Adrenal gland (tissue), 12 donors: ENCODE results near the gene POLR3K. TPM values are rescaled to one million over a fixed set of nuclear protein-coding genes. Genes with fewer than 3 reads are reported as not detected.

Source experiments
- DNase-seq, 7 donors: peaks; one replicate each; pipeline ENCODE4 v3.0.0-alpha.2; 2019 to 2020
- H3K27ac ChIP-seq, 5 donors: fragments of 200-600 bp; sonication (generic) in 4 of 5; 1 replicate in 3 of 5; 2 replicates in 2 of 5; pipeline versions ENCODE4 v1.5.1 to v1.8.0; 2016 to 2020; ENCODE audit warnings: mild to moderate bottlenecking in 1 of 5
- H3K27me3 ChIP-seq: fragments of 200-600 bp; 2 replicates; pipeline ENCODE4 v1.8.0; 2021
- H3K36me3 ChIP-seq, 2 donors: fragments of 200-600 bp; replicated peaks in 1 of 2; 1 replicate in 1 of 2; 2 replicates in 1 of 2; pipeline versions ENCODE4 v1.5.1 to v1.8.0; 2018 to 2022
- H3K4me1 ChIP-seq, 2 donors: fragments of 200-600 bp; replicated peaks in 1 of 2; 1 replicate in 1 of 2; 2 replicates in 1 of 2; pipeline versions ENCODE4 v1.5.1 to v1.8.0; 2018 to 2021
- H3K4me3 ChIP-seq, 4 donors: fragments of 200-600 bp; sonication (generic) in 3 of 4; one replicate each; pipeline ENCODE4 v1.5.1; 2016 to 2018
- H3K9me3 ChIP-seq, 3 donors: fragments of 200-600 bp; sonication (generic) in 1 of 3; replicated peaks in 1 of 3; 1 replicate in 2 of 3; 2 replicates in 1 of 3; pipeline versions ENCODE4 v1.5.1 to v1.8.0; 2016 to 2021
- POLR2A ChIP-seq, 2 donors: fragments of 450-650 bp; IDR thresholded peaks; one replicate each; pipeline ENCODE4 v1.6.1; 2017; ENCODE audit warnings: antibody characterized with exemption in 2 of 2, mild to moderate bottlenecking in 2 of 2, moderate library complexity in 1 of 2
- WGBS, 4 donors: extraction: QIAGEN DNeasy Blood & Tissue Kit in 2 of 4; methylation state at CpG; one replicate each; pipeline versions ENCODE4 v1.1.5 to v1.1.7; 2013 to 2017; 5-methylcytosine and 5-hydroxymethylcytosine counted together
- intact Hi-C, 2 donors: fragments of 100-400 bp; cut with DNase I; formaldehyde crosslinking; loops; one replicate each; pipeline versions ENCODE4 v1.14.1 to v1.15.0; 2022 to 2023
- polyA plus RNA-seq, 3 donors: library from polyadenylated mRNA; stranded (reverse); fragments of 200-250 nt in 2 of 3; fragments of 350-450 nt in 1 of 3; fragmentation: Illumina TruSeq in 1 of 3; extraction: RNeasy Lipid Tissue Mini Kit (QIAGEN cat#74804) in 1 of 3; gene quantifications; one replicate each; pipeline ENCODE4 v1.2.3, GENCODE V29; 2013 to 2014
- total RNA-seq, 9 donors: library from RNA; depleted of rRNA in 4 of 9; stranded (reverse); fragments of >200 nt in 4 of 9; fragments of 120-200 nt in 1 of 9; fragmentation: NEBNext Ultra II Directional in 1 of 9; extraction: Animal tissue kit (Norgen Biotek cat#: 25700) in 1 of 9; gene quantifications; one replicate each; pipeline versions ENCODE4 v1.1.0 to v1.2.4, GENCODE V29; 2013 to 2023
- TF ChIP-seq, protein P1 (sequence below), 6 experiments: fragments of 450-650 bp in 4 of 6; fragments of 200-600 bp in 2 of 6; sonication (generic) in 1 of 6; IDR thresholded peaks; 1 replicate in 5 of 6; 2 replicates in 1 of 6; pipeline versions ENCODE4 v1.5.1 to v1.8.0; 2016 to 2021; ENCODE audit warnings: antibody characterized with exemption in 6 of 6, mild to moderate bottlenecking in 2 of 6, moderate library complexity in 1 of 6
- donor health status: healthy with polysubstance abuse.
- donor health status: Bipolar disorder and iron deficiency.
- donor health status: DM: yes; HTN: yes; CAD: no.
- donor health status: DM: no; HTN: no; CAD: no.
- donor health status: DM: no; HTN: no; CAD: no.
- donor health status: DM: yes; HTN: yes; CAD: no.

POLR3K gene
- total and polyA plus RNA-seq, 12 donors = 3.6 to 21.4 (median 8.6) TPM

DNA sequence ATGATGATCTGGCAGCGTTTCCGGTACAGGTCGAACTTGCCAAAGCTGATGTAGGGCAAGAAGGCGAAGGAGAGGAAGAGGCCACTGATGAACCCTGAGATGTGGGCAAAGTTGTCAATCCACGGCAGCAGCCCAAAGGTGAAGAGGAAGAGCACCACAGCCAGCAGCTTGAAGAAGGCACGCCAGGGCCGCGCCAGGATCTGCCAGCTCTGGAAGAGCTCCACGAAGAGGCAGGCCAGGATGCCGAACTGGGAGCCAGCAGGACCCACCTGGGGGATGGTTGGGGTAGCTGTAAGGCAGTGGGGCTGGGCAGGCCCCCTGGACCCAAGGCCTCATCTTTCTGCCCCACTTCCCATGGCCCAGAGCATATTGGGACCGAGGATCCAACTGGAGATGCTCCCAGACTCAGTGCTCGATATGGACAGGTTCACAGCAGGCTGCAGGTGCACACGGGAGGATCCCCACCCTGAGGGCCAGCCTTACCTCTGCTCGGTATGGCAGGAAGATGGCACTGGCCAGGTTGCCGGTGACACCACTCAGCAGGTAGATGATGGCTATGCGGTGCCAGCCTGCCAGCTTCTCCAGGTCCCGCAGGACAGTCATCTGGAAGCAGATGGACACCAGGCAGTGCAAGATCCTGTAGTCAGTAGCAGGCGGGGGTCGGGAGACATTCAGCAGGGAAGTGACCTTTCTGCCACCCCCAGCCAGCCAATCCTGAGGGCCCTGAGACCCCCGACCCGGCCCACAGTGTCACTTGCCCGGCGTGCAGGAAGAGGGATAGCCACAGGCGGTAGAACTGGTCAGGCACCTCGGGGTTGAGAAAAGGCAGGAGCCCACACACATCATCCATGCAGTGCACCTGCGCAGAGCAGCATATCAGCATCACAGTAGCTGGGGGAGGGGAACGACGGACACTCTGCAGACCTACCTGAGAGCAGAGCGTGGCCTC lies 5.4 kb upstream of the POLR3K start:
- intact Hi-C loops = no loop called here
- WGBS, 4 donors = 83 to 88% (median 86%) methylated on average over 16 to 29 of the region's 29 CpGs
- Histone ChIP-seq H3K36me3 (peaks cover 0 to 28% of the 10 kb centered on the region in 2 donors), H3K9me3 (no peaks in the 10 kb centered on the region), H3K4me3 (no peak overlapping the region), H3K4me1 (peaks cover 5 to 6% of the 10 kb centered on the region in 2 donors), H3K27ac (no peak overlapping the region), H3K27me3 (no peaks in the 10 kb centered on the region)
- DNase-seq = no peak
- no peak for TF ChIP-seq POLR2A (IDR thresholded peaks at IDR 0.05)
- TF ChIP-seq, protein P1, sequence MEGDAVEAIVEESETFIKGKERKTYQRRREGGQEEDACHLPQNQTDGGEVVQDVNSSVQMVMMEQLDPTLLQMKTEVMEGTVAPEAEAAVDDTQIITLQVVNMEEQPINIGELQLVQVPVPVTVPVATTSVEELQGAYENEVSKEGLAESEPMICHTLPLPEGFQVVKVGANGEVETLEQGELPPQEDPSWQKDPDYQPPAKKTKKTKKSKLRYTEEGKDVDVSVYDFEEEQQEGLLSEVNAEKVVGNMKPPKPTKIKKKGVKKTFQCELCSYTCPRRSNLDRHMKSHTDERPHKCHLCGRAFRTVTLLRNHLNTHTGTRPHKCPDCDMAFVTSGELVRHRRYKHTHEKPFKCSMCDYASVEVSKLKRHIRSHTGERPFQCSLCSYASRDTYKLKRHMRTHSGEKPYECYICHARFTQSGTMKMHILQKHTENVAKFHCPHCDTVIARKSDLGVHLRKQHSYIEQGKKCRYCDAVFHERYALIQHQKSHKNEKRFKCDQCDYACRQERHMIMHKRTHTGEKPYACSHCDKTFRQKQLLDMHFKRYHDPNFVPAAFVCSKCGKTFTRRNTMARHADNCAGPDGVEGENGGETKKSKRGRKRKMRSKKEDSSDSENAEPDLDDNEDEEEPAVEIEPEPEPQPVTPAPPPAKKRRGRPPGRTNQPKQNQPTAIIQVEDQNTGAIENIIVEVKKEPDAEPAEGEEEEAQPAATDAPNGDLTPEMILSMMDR (IDR thresholded peaks at IDR 0.05) = no peak

DNA sequence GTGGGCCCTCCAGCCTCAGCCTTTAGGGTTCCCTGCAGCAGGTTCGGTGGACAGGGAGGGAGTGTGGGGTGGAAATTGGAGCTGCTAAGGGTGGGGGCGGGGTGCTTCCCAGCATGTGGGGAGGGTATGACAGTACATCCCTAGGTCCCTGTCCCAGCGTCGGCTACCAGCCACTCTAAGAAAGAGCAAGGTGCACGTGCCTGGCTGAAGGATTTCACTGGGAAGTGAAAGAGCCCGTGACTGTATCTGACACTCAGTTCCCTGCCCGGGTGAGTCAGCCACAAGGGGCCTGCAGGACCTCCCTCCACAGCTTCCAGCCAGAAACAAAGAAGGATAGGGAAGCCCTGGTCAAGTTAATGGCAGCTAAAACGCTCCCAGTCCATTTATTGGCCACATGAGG lies 4.3 kb upstream of the POLR3K start:
- H3K36me3 ChIP-seq = peaks cover 0 to 28% of the 10 kb centered on the region in 2 donors
- peaks cover 5 to 8% of the 10 kb centered on the region in 2 donors for H3K4me1 ChIP-seq
- no peaks in the 10 kb centered on the region for H3K9me3 ChIP-seq
- no peaks in the 10 kb centered on the region for H3K27me3 ChIP-seq
- H3K4me3 ChIP-seq = no peak overlapping the region
- DNase-seq = no peak
- no peak overlapping the region for H3K27ac ChIP-seq
- no peak for TF ChIP-seq POLR2A (IDR thresholded peaks at IDR 0.05)
- TF ChIP-seq, protein P1 (IDR thresholded peaks at IDR 0.05) = no peak
- intact Hi-C loops = no loop called here
- 72 to 86% (median 76%) methylated on average over 5 to 8 of the region's 8 CpGs for WGBS, 4 donors

DNA sequence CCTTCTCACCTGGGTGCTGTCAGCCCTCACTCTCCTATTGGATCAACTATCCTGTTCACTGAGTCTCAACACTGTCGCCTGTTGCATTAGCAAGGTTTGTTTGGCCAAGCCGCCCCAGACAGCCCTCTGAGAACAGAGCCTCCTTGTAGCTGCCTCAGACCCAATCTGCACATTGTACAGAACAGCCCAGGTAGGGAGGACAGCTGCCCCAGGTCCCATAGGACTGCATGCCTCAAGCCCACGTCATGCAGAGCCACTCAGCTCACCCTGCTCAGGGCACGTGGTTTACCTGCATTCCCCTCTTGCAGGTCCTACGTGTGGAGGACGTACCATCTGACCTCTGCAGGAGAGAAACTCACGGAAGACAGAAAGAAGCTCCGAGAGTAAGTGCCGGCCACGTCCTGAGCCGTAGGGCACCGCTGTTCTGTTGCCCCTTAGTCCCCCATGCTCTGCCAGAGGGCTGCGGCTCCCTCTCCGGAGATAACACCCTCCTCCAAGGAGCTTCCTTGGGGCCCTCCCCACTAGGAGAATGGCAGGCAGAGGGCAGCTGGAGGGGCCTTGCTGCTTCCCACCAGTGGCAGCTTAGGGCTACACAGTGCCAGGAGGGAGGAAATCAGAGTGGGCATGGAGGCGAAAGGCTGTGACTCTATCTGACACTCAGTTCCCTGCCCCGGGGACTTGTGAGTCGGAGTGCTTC lies 3.0 kb upstream of the POLR3K start:
- H3K4me3 ChIP-seq = no peak overlapping the region
- H3K4me1 ChIP-seq = peaks cover 5 to 16% of the 10 kb centered on the region in 2 donors
- no peaks in the 10 kb centered on the region for H3K9me3 ChIP-seq
- H3K27ac ChIP-seq = no peak overlapping the region
- intact Hi-C loops = no loop called here
- no peaks in the 10 kb centered on the region for H3K27me3 ChIP-seq
- TF ChIP-seq, protein P1 (IDR thresholded peaks at IDR 0.05) = no peak
- TF ChIP-seq POLR2A (IDR thresholded peaks at IDR 0.05) = no peak
- 92 to 94% (median 92%) methylated on average over 10 to 17 of the region's 17 CpGs for WGBS, 4 donors
- no peak for DNase-seq
- peaks cover 0 to 23% of the 10 kb centered on the region in 2 donors for H3K36me3 ChIP-seq

- Histone ChIP-seq H3K36me3 (peaks cover 0 to 23% of the 10 kb centered on the region in 2 donors), H3K9me3 (no peaks in the 10 kb centered on the region), H3K4me3 (no peak overlapping the region), H3K4me1 (peaks cover 5 to 16% of the 10 kb centered on the region in 2 donors), H3K27ac (no peak overlapping the region), H3K27me3 (no peaks in the 10 kb centered on the region)
- WGBS, 4 donors = 89 to 100% (median 93%) methylated on average over 6 to 11 of the region's 11 CpGs
- DNase-seq = no peak
- no peak for TF ChIP-seq POLR2A (IDR thresholded peaks at IDR 0.05)
- TF ChIP-seq, protein P1 (IDR thresholded peaks at IDR 0.05) = no peak
- intact Hi-C loops = no loop called here
Observed at GRCh38 chr16:55571-56136, 2.2 kb upstream of the POLR3K start.
